CD4-positive, CD25-positive, alpha-beta regulatory T cell (primary cell): Measurements from ENCODE around the gene REEP1. TPM values are rescaled to one million over a fixed set of nuclear protein-coding genes. Genes with fewer than 3 reads are reported as not detected.

Experiments used
- ATAC-seq, 2 donors: fragments of 150-1000 bp; cut with Tn5 transposase; one replicate each; pipeline ENCODE4 v1.10.0; 2021; ENCODE audit warnings: low read depth in 2 of 2, moderate number of reproducible peaks in 2 of 2, moderate library complexity in 1 of 2
- DNase-seq, 3 donors: peaks; one replicate each; pipeline versions ENCODE4 v3.0.0 to v3.0.0-alpha.2; 2012 to 2022; ENCODE audit warnings: mixed read lengths in 1 of 3
- H3K27ac ChIP-seq: one replicate; pipeline ENCODE4 v1.7.0; 2013; ENCODE audit warnings: mild to moderate bottlenecking, low read length; ENCODE audit not compliant: insufficient read depth, poor library complexity, severe bottlenecking
- H3K27me3 ChIP-seq: one replicate; pipeline ENCODE4 v1.7.0; 2013; ENCODE audit warnings: low read length; ENCODE audit not compliant: control insufficient read depth, insufficient read depth
- H3K36me3 ChIP-seq: one replicate; pipeline ENCODE4 v1.7.0; 2013; ENCODE audit warnings: mild to moderate bottlenecking, low read length, moderate library complexity; ENCODE audit not compliant: control insufficient read depth, insufficient read depth
- H3K4me1 ChIP-seq: 2 replicates; pipeline ENCODE4 v1.7.0; 2013; ENCODE audit warnings: mild to moderate bottlenecking, low read length; ENCODE audit not compliant: insufficient read depth, control insufficient read depth, poor library complexity, severe bottlenecking
- H3K4me3 ChIP-seq: one replicate; pipeline ENCODE4 v1.7.0; 2013; ENCODE audit warnings: low read depth, mild to moderate bottlenecking, low read length, moderate library complexity
- H3K9me3 ChIP-seq, 2 experiments: 1 replicate in 1 of 2; 2 replicates in 1 of 2; pipeline ENCODE4 v1.7.0; 2013; ENCODE audit warnings: low read length in 2 of 2, mild to moderate bottlenecking in 1 of 2, moderate library complexity in 1 of 2; ENCODE audit not compliant: control insufficient read depth in 2 of 2
- H3K27ac Mint-ChIP-seq, 3 donors: one replicate each; pipeline ENCODE4 v1.8.0; 2020 to 2022; ENCODE audit warnings: mild to moderate bottlenecking in 3 of 3, mixed read lengths in 3 of 3, moderate library complexity in 2 of 3
- H3K27me3 Mint-ChIP-seq: one replicate; pipeline ENCODE4 v1.8.0; 2022; ENCODE audit warnings: mild to moderate bottlenecking, mixed read lengths
- H3K36me3 Mint-ChIP-seq: one replicate; pipeline ENCODE4 v1.8.0; 2020; ENCODE audit warnings: mixed read lengths
- H3K4me1 Mint-ChIP-seq, 4 donors: one replicate each; pipeline ENCODE4 v1.8.0; 2020 to 2022; ENCODE audit warnings: mixed read lengths in 4 of 4, mild to moderate bottlenecking in 1 of 4
- H3K4me3 Mint-ChIP-seq, 4 donors: one replicate each; pipeline ENCODE4 v1.8.0; 2020 to 2022; ENCODE audit warnings: mild to moderate bottlenecking in 4 of 4, mixed read lengths in 4 of 4, moderate library complexity in 3 of 4
- H3K9me3 Mint-ChIP-seq, 7 donors: one replicate each; pipeline ENCODE4 v1.8.0; 2020 to 2022; ENCODE audit warnings: mixed read lengths in 7 of 7, mild to moderate bottlenecking in 3 of 7, moderate library complexity in 2 of 7
- polyA plus RNA-seq, 4 donors: library from polyadenylated mRNA; unstranded; fragments of 300-500 nt; fragmentation: Illumina TruSeq; gene quantifications; one replicate each; pipeline ENCODE4 v1.2.3, GENCODE V29; 2021
- total RNA-seq: library from RNA; stranded (reverse); gene quantifications from one replicate; pipeline ENCODE4 v1.2.3, GENCODE V29; 2022

Gene REEP1
- total and polyA plus RNA-seq, 5 donors from 2014 or later: not detected

DNA sequence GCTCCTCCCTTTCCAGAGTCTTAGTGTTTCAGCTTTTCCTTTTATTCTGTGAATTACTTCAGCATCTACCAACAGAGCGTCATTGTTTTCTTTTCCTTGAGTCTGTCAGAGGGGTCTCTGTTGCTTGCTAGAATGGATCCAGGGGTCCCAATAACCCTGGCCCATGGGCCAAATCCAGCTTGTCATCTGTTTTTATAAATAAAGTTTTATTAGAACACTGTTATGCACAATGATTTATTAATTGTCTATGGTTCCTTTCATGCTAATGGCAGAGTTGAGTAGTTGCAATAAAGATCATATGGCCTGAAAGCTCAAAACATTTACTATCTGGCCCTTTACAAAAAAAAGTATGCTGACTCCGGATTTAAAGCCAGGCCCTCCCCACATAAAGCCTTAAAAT lies 79.3 kb downstream of the REEP1 start:
- no peak overlapping the region for H3K27ac Mint-ChIP-seq
- no peak overlapping the region for H3K4me3 Mint-ChIP-seq
- H3K36me3 Mint-ChIP-seq: no peaks in the 10 kb centered on the region
- ATAC-seq (no peak), DNase-seq (no peak)
- Histone ChIP-seq H3K4me1 (no peaks in the 10 kb centered on the region), H3K27ac (no peak overlapping the region), H3K27me3 (no peaks in the 10 kb centered on the region), H3K36me3 (no peaks in the 10 kb centered on the region), H3K9me3 (no peaks in the 10 kb centered on the region), H3K4me3 (no peak overlapping the region)
- no peaks in the 10 kb centered on the region for H3K4me1 Mint-ChIP-seq
- peaks cover 0 to 1% (median 0%) of the 10 kb centered on the region in 7 donors for H3K9me3 Mint-ChIP-seq
- H3K27me3 Mint-ChIP-seq: peaks cover 11% of the 10 kb centered on the region

DNA sequence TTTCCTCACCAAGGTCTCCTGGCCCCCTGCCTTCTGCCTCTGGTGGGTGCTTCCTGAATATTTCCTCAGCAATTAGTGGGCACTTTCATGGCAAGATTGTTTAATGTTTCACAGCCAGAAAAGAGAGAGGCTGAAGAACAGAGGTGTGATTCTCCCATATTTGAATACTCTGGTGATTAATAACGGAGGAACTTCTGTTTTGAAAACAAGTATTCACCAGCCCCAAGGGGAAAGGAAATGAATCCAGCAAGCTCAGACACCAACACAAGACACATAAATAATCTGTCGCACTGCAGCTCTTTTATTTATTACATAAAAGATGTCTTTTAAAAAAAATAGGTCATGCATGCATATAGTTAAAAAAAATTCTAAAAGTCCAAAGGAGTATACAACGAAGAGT lies 80.4 kb downstream of the REEP1 start:
- DNase-seq (no peak), ATAC-seq (no peak)
- H3K9me3 ChIP-seq: no peaks in the 10 kb centered on the region
- H3K4me1 ChIP-seq: no peaks in the 10 kb centered on the region
- Mint-ChIP-seq H3K9me3 (peaks cover 0 to 1% (median 0%) of the 10 kb centered on the region in 7 donors), H3K4me3 (no peak overlapping the region), H3K36me3 (no peaks in the 10 kb centered on the region), H3K27ac (no peak overlapping the region), H3K4me1 (no peaks in the 10 kb centered on the region), H3K27me3 (peaks cover 18% of the 10 kb centered on the region)
- H3K27ac ChIP-seq: no peak overlapping the region
- no peaks in the 10 kb centered on the region for H3K36me3 ChIP-seq
- no peak overlapping the region for H3K4me3 ChIP-seq
- peaks cover 4% of the 10 kb centered on the region for H3K27me3 ChIP-seq

DNA sequence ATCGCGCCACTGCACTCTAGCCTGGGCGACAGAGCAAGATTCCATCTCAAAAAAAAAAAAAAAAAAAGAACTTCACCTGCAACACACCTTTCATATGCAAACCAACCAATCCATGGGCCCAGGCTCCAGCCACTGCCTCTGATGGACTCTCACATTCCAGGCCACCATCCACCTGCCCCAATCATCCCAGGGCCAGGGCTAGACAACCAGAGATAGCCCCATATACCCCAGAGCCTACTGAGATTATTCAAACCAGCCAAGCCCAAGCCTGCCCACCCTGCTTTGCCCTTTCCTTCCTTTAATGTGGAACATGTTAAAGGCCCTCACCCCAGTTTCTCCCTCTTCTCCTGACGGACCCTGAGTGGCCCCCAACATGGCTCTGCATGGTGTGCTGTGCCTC lies 81.1 kb downstream of the REEP1 start:
- no peak overlapping the region for H3K27ac Mint-ChIP-seq

GRCh38 chr2:86254576-86255538 lies 82.6 kb downstream of the REEP1 start:
- Mint-ChIP-seq H3K4me1 (no peaks in the 10 kb centered on the region), H3K27ac (no peak overlapping the region), H3K36me3 (no peaks in the 10 kb centered on the region), H3K9me3 (peaks cover 0 to 1% (median 0%) of the 10 kb centered on the region in 7 donors), H3K27me3 (peaks cover 18% of the 10 kb centered on the region), H3K4me3 (no peak overlapping the region)
- H3K27me3 ChIP-seq: peaks cover 4% of the 10 kb centered on the region
- no peak overlapping the region for H3K4me3 ChIP-seq
- DNase-seq (no peak), ATAC-seq (no peak)
- H3K36me3 ChIP-seq: no peaks in the 10 kb centered on the region
- H3K27ac ChIP-seq: no peak overlapping the region
- H3K9me3 ChIP-seq: no peaks in the 10 kb centered on the region
- H3K4me1 ChIP-seq: no peaks in the 10 kb centered on the region

More for the DNA sequence above, 81.1 kb downstream of the REEP1 start:
- Histone ChIP-seq H3K9me3 (no peaks in the 10 kb centered on the region), H3K4me1 (no peaks in the 10 kb centered on the region), H3K27me3 (peaks cover 4% of the 10 kb centered on the region), H3K4me3 (no peak overlapping the region), H3K36me3 (no peaks in the 10 kb centered on the region), H3K27ac (no peak overlapping the region)
- ATAC-seq (no peak), DNase-seq (no peak)
- no peak overlapping the region for H3K4me3 Mint-ChIP-seq
- H3K27me3 Mint-ChIP-seq: peaks cover 18% of the 10 kb centered on the region
- peaks cover 0 to 1% (median 0%) of the 10 kb centered on the region in 7 donors for H3K9me3 Mint-ChIP-seq
- no peaks in the 10 kb centered on the region for H3K36me3 Mint-ChIP-seq
- H3K4me1 Mint-ChIP-seq: no peaks in the 10 kb centered on the region

GRCh38 chr2:86253424-86253823 lies 84.0 kb downstream of the REEP1 start:
- Histone ChIP-seq H3K4me3 (no peak overlapping the region), H3K36me3 (no peaks in the 10 kb centered on the region), H3K4me1 (no peaks in the 10 kb centered on the region), H3K27me3 (peaks cover 4% of the 10 kb centered on the region), H3K9me3 (no peaks in the 10 kb centered on the region), H3K27ac (no peak overlapping the region)
- no peaks in the 10 kb centered on the region for H3K36me3 Mint-ChIP-seq
- no peaks in the 10 kb centered on the region for H3K4me1 Mint-ChIP-seq
- DNase-seq (no peak), ATAC-seq (no peak)
- no peaks in the 10 kb centered on the region for H3K9me3 Mint-ChIP-seq
- peaks cover 23% of the 10 kb centered on the region for H3K27me3 Mint-ChIP-seq
- H3K27ac Mint-ChIP-seq: no peak overlapping the region
- H3K4me3 Mint-ChIP-seq: no peak overlapping the region

- Histone ChIP-seq H3K27ac (no peak overlapping the region), H3K36me3 (no peaks in the 10 kb centered on the region), H3K4me1 (no peaks in the 10 kb centered on the region), H3K9me3 (no peaks in the 10 kb centered on the region), H3K27me3 (peaks cover 4% of the 10 kb centered on the region), H3K4me3 (no peak overlapping the region)
- no peaks in the 10 kb centered on the region for H3K4me1 Mint-ChIP-seq
- H3K4me3 Mint-ChIP-seq: no peak overlapping the region
- no peaks in the 10 kb centered on the region for H3K36me3 Mint-ChIP-seq
- DNase-seq: no peak
- no peak overlapping the region for H3K27ac Mint-ChIP-seq
- no peaks in the 10 kb centered on the region for H3K9me3 Mint-ChIP-seq
- H3K27me3 Mint-ChIP-seq: peaks cover 20% of the 10 kb centered on the region
- no peak for ATAC-seq
These were observed 85.6 kb downstream of the REEP1 start for GRCh38 chr2:86251840-86252266.

DNA sequence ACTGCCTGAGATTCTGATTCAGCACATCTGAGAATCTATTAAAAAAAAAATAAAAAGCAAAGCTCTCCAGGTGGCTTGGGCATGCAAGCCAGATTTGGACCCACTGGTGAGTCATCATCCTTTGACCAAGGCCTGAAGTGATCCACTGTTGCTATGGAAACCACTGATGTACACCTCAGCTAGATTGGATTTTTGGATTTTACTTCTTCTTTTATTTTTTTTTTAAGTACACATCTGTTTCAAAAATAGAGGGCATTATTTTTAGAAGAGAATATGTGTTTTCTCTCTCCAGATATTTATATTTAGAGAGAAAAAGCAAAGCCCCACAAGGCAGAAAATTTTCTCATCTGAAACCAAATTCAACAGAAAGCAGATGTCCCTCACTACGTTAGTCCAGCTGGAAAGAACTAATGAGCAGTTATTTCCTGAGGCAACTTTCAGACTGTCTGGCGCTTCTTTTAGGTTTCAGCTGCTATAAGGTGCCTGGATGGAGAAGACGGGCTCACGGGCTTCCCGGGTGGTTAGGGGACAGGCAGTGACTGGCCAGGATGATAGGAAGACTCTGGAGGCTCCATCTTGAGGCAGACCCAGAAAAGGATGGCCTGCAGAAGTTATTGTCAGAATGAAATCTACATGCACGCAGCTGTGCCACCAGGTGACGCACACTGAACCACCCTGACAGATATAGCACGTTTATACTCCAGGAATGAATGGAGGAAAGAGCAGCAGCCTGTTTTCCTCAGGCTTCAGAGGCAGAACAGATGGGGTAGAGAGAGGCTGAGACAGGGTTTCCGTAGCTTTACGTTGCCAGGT lies 87.6 kb downstream of the REEP1 start:
- Histone ChIP-seq H3K9me3 (no peaks in the 10 kb centered on the region), H3K27me3 (peaks cover 4% of the 10 kb centered on the region), H3K4me1 (no peaks in the 10 kb centered on the region), H3K27ac (no peak overlapping the region), H3K36me3 (no peaks in the 10 kb centered on the region), H3K4me3 (no peak overlapping the region)
- Mint-ChIP-seq H3K4me1 (no peaks in the 10 kb centered on the region), H3K36me3 (no peaks in the 10 kb centered on the region), H3K4me3 (no peak overlapping the region), H3K27me3 (peaks cover 20% of the 10 kb centered on the region), H3K27ac (no peak overlapping the region), H3K9me3 (no peaks in the 10 kb centered on the region)
- ATAC-seq (no peak), DNase-seq (no peak)
